H9 (cell line): ENCODE measurements around the gene PRKCD. TPM values are rescaled to one million over a fixed set of nuclear protein-coding genes. Genes with fewer than 3 reads are reported as not detected.

ENCODE experiments used
- DNase-seq: peaks from one replicate; pipeline ENCODE4 v3.0.0-alpha.2; 2017
- H2AFZ ChIP-seq: one replicate; pipeline ENCODE4 v1.6.1; 2013; ENCODE audit warnings: mild to moderate bottlenecking, low read length, control low read depth, moderate library complexity
- H2AK5ac ChIP-seq: 2 replicates; pipeline ENCODE4 v1.6.1; 2013; ENCODE audit warnings: low read length, control low read depth, mixed read lengths; ENCODE audit not compliant: insufficient read length
- H2BK120ac ChIP-seq: one replicate; pipeline ENCODE4 v1.6.1; 2013; ENCODE audit warnings: low read depth, mild to moderate bottlenecking, low read length, control low read depth, inconsistent platforms; ENCODE audit not compliant: poor library complexity, severe bottlenecking
- H2BK12ac ChIP-seq: 2 replicates; pipeline ENCODE4 v1.6.1; 2013; ENCODE audit warnings: low read length, control low read depth, mixed read lengths, low read depth; ENCODE audit not compliant: insufficient read length
- H2BK15ac ChIP-seq: 2 replicates; pipeline ENCODE4 v1.6.1; 2013; ENCODE audit warnings: low read depth, low read length, control low read depth
- H2BK20ac ChIP-seq: one replicate; pipeline ENCODE4 v1.6.1; 2013; ENCODE audit warnings: low read depth, mild to moderate bottlenecking, low read length, control low read depth, inconsistent platforms; ENCODE audit not compliant: poor library complexity, severe bottlenecking
- H2BK5ac ChIP-seq: 2 replicates; pipeline ENCODE4 v1.6.1; 2013; ENCODE audit warnings: low read length, control low read depth, mixed read lengths; ENCODE audit not compliant: insufficient read length
- H3K14ac ChIP-seq: 2 replicates; pipeline ENCODE4 v1.6.1; 2013; ENCODE audit warnings: low read length, control low read depth; ENCODE audit not compliant: insufficient read depth
- H3K18ac ChIP-seq: 2 replicates; pipeline ENCODE4 v1.6.1; 2013; ENCODE audit warnings: low read depth, mild to moderate bottlenecking, mixed read lengths, low read length, control low read depth; ENCODE audit not compliant: insufficient read length
- H3K23ac ChIP-seq: 2 replicates; pipeline ENCODE4 v1.6.1; 2013; ENCODE audit warnings: low read length, control low read depth, mixed read lengths, low read depth; ENCODE audit not compliant: insufficient read length
- H3K23me2 ChIP-seq: 2 replicates; pipeline ENCODE4 v1.6.1; 2013; ENCODE audit warnings: low read depth, mild to moderate bottlenecking, mixed read lengths, low read length, control low read depth; ENCODE audit not compliant: insufficient read length, poor library complexity, severe bottlenecking
- H3K27ac ChIP-seq: 2 replicates; pipeline ENCODE4 v1.5.1; 2013; ENCODE audit warnings: low read length, control low read depth, mixed read lengths, low read depth; ENCODE audit not compliant: insufficient read length
- H3K27me3 ChIP-seq: 2 replicates; pipeline ENCODE4 v1.6.1; 2013; ENCODE audit warnings: low read length, control low read depth, inconsistent platforms; ENCODE audit not compliant: insufficient read depth
- H3K4ac ChIP-seq: 2 replicates; pipeline ENCODE4 v1.6.1; 2013; ENCODE audit warnings: low read depth, mild to moderate bottlenecking, control low read depth, inconsistent platforms, low read length, moderate library complexity
- H3K4me1 ChIP-seq: 2 replicates; pipeline ENCODE4 v1.6.1; 2013; ENCODE audit warnings: low read length, control low read depth, inconsistent platforms; ENCODE audit not compliant: insufficient read depth
- H3K4me2 ChIP-seq: 2 replicates; pipeline ENCODE4 v1.6.1; 2013; ENCODE audit warnings: low read length, control low read depth, mixed read lengths; ENCODE audit not compliant: insufficient read length, insufficient read depth
- H3K56ac ChIP-seq: 2 replicates; pipeline ENCODE4 v1.6.1; 2013; ENCODE audit warnings: low read depth, mild to moderate bottlenecking, mixed read lengths, low read length, control low read depth; ENCODE audit not compliant: insufficient read length
- H3K79me1 ChIP-seq: 2 replicates; pipeline ENCODE4 v1.6.1; 2013; ENCODE audit warnings: low read depth, mild to moderate bottlenecking, moderate library complexity, low read length, control low read depth, inconsistent platforms; ENCODE audit not compliant: insufficient read depth, poor library complexity, severe bottlenecking
- H3K79me2 ChIP-seq: 2 replicates; pipeline ENCODE4 v1.6.1; 2013; ENCODE audit warnings: low read length, control low read depth, inconsistent platforms; ENCODE audit not compliant: insufficient read depth
- H3K9ac ChIP-seq: 2 replicates; pipeline ENCODE4 v1.6.1; 2013; ENCODE audit warnings: low read length, control low read depth, mixed read lengths; ENCODE audit not compliant: insufficient read length; ENCODE audit errors: extremely low read depth
- H3K9me3 ChIP-seq: one replicate; pipeline ENCODE4 v1.6.1; 2013; ENCODE audit warnings: low read depth, low read length, inconsistent platforms; ENCODE audit not compliant: control insufficient read depth
- H3T11ph ChIP-seq: one replicate; pipeline ENCODE4 v1.6.1; 2013; ENCODE audit warnings: mild to moderate bottlenecking, low read length, control low read depth, inconsistent platforms
- H4K20me1 ChIP-seq: one replicate; pipeline ENCODE4 v1.6.1; 2013; ENCODE audit not compliant: control insufficient read depth, insufficient read length, insufficient read depth
- H4K5ac ChIP-seq: 2 replicates; pipeline ENCODE4 v1.6.1; 2013; ENCODE audit warnings: low read depth, mild to moderate bottlenecking, mixed read lengths, low read length, control low read depth; ENCODE audit not compliant: insufficient read length
- H4K8ac ChIP-seq: replicated peaks from 2 replicates; pipeline ENCODE4 v1.6.1; 2013; ENCODE audit warnings: low read length, control low read depth, mixed read lengths, low read depth; ENCODE audit not compliant: insufficient read length
- H4K91ac ChIP-seq: 2 replicates; pipeline ENCODE4 v1.6.1; 2013; ENCODE audit warnings: low read depth, mild to moderate bottlenecking, moderate library complexity, mixed read lengths, low read length, control low read depth; ENCODE audit not compliant: insufficient read length
- H3K27ac Mint-ChIP-seq, 3 experiments: 2 replicates in 2 of 3; 3 replicates in 1 of 3; pipeline ENCODE4 v1.8.0; 2020 to 2021; ENCODE audit warnings: mixed read lengths in 3 of 3, mild to moderate bottlenecking in 1 of 3, moderate library complexity in 1 of 3
- H3K27me3 Mint-ChIP-seq: 2 replicates; pipeline ENCODE4 v1.8.0; 2021; ENCODE audit warnings: low read depth, mild to moderate bottlenecking, moderate library complexity, mixed read lengths
- H3K36me3 Mint-ChIP-seq, 3 experiments: 2 replicates in 2 of 3; 3 replicates in 1 of 3; pipeline ENCODE4 v1.8.0; 2020 to 2021; ENCODE audit warnings: low read depth in 3 of 3, mixed read lengths in 3 of 3; ENCODE audit not compliant: insufficient read depth in 1 of 3
- H3K4me1 Mint-ChIP-seq, 2 experiments: 2 replicates each; pipeline ENCODE4 v1.8.0; 2020; ENCODE audit warnings: mixed read lengths in 2 of 2
- H3K4me3 Mint-ChIP-seq, 2 experiments: 2 replicates in 1 of 2; 3 replicates in 1 of 2; pipeline ENCODE4 v1.8.0; 2020 to 2021; ENCODE audit warnings: mild to moderate bottlenecking in 2 of 2, mixed read lengths in 2 of 2, moderate library complexity in 1 of 2
- H3K9me3 Mint-ChIP-seq, 2 experiments: 2 replicates in 1 of 2; 3 replicates in 1 of 2; pipeline ENCODE4 v1.8.0; 2020; ENCODE audit warnings: mild to moderate bottlenecking in 2 of 2, mixed read lengths in 2 of 2, moderate library complexity in 1 of 2
- CTCF ChIP-seq: fragments of 200-600 bp; sonication (generic); conservative IDR thresholded peaks from 3 replicates; pipeline ENCODE4 v1.8.0; 2021; ENCODE audit warnings: antibody characterized with exemption, mild to moderate bottlenecking
- WGBS: extraction: QIAGEN DNeasy Blood & Tissue Kit; methylation state at CpG from one replicate; pipeline ENCODE4 v1.1.7; 2013; ENCODE audit warnings: missing lambda C conversion rate, low lambda C conversion rate, mixed read lengths; ENCODE audit not compliant: insufficient read length; ENCODE audit errors: extremely low coverage; 5-methylcytosine and 5-hydroxymethylcytosine counted together
- total RNA-seq: library from RNA; stranded (reverse); gene quantifications from 2 replicates; pipeline ENCODE4 v1.2.1, GENCODE V29; 2021

PRKCD gene
- total RNA-seq, 1 experiment from 2014 or later = 23.7 TPM

- Histone ChIP-seq H2BK15ac (no peak overlapping the region), H3K23ac (no peak overlapping the region), H3K9ac (no peak overlapping the region), H3K27ac (no peak overlapping the region), H3K79me1 (no peaks in the 10 kb centered on the region), H4K20me1 (peaks cover 2% of the 10 kb centered on the region), H3K4me2 (no peak overlapping the region), H3K23me2 (no peaks in the 10 kb centered on the region), H4K91ac (no peak overlapping the region), H3K56ac (no peak overlapping the region), H2AFZ (no peak overlapping the region), H4K8ac (no peak overlapping the region), H4K5ac (no peak overlapping the region), H3K9me3 (no peaks in the 10 kb centered on the region), H2AK5ac (no peak overlapping the region), H3T11ph (no peak overlapping the region), H3K18ac (no peak overlapping the region), H3K4ac (no peak overlapping the region), H2BK20ac (no peak overlapping the region), H3K27me3 (no peaks in the 10 kb centered on the region), H2BK5ac (no peak overlapping the region), H2BK120ac (no peak overlapping the region), H3K14ac (no peak overlapping the region), H3K79me2 (no peaks in the 10 kb centered on the region), H3K4me1 (no peaks in the 10 kb centered on the region), H2BK12ac (no peak overlapping the region)
- no peak for TF ChIP-seq CTCF
- peaks cover 4 to 9% of the 10 kb centered on the region in 2 experiments; a peak in 3 of 4 replicates for H3K4me1 Mint-ChIP-seq
- no CpG with 5 or more reads among the region's 15 CpGs for WGBS
- DNase-seq = no peak
- no peaks in the 10 kb centered on the region for H3K27me3 Mint-ChIP-seq
- peaks cover 69 to 93% (median 86%) of the 10 kb centered on the region in 3 experiments for H3K36me3 Mint-ChIP-seq
- H3K4me3 Mint-ChIP-seq = no peak overlapping the region; a peak in 1 of 5 replicates
- H3K27ac Mint-ChIP-seq = peak overlapping the region in 2 of 3 experiments; percentile 33 to 44; a peak in 1 of 7 replicates
- no peaks in the 10 kb centered on the region for H3K9me3 Mint-ChIP-seq
These were observed 73.3 kb downstream of the PRKCD start for GRCh38 chr3:53234130-53234840.
